ENCODE measurements around the gene INPPL1. TPM values are rescaled to one million over a fixed set of nuclear protein-coding genes. Genes with fewer than 3 reads are reported as not detected.

INPPL1 gene
- total RNA-seq, 2 experiments from 2014 or later = 103 to 195 TPM

- intact Hi-C loops (cut with micrococcal nuclease; ENCODE audit: unreplicated experiment) = no loop called here
- TF ChIP-seq EZH2phosphoT487 (IDR thresholded peaks at IDR 0.05; ENCODE audit: borderline replicate concordance, low read depth, low read length) (no peak), CTCF (conservative IDR thresholded peaks at IDR 0.05; ENCODE audit: low read length) (no peak)
- Histone ChIP-seq H3K4me1 (ENCODE audit: insufficient read depth, low read length, poor library complexity, severe bottlenecking) (peaks cover 6% of the 10 kb centered on the region), H2AFZ (ENCODE audit: low read length) (no peak overlapping the region), H3K4me3 (ENCODE audit: low read depth, low read length, poor library complexity, severe bottlenecking) (no peak overlapping the region), H3K27ac (ENCODE audit: low read depth, low read length, poor library complexity, severe bottlenecking) (no peak overlapping the region), H3K9me3 (ENCODE audit: low read length) (no peaks in the 10 kb centered on the region), H3K4me2 (ENCODE audit: low read length) (no peak overlapping the region), H3K36me3 (ENCODE audit: insufficient read depth, low read length) (no peaks in the 10 kb centered on the region), H3K9me2 (ENCODE audit: insufficient read depth, low read length) (no peaks in the 10 kb centered on the region), H3K79me2 (ENCODE audit: insufficient read depth, low read depth, low read length) (no peaks in the 10 kb centered on the region), H4K20me1 (ENCODE audit: insufficient read depth, low read length) (no peaks in the 10 kb centered on the region)
- DNase-seq (ENCODE audit: low spot score) = no peak
- BruUV-seq (replicated peaks) = no TSS peak
- ChIA-PET POLR2A (no interaction called here), CTCF (ENCODE audit: unreplicated experiment) (no interaction called here)
Measured at GRCh38 chr11:72202571-72202970, 22.0 kb upstream of the INPPL1 start.

- DNase-seq (ENCODE audit: low spot score) = no peak
- no peak overlapping the region for H3K4me2 ChIP-seq (ENCODE audit: low read length)
- CTCF ChIA-PET (ENCODE audit: unreplicated experiment) = no interaction called here
Measured at GRCh38 chr11:72203163-72203562, 21.4 kb upstream of the INPPL1 start.

More at GRCh38 chr11:72203163-72203562, 21.4 kb upstream of the INPPL1 start:
- no peaks in the 10 kb centered on the region for H3K36me3 ChIP-seq (ENCODE audit: insufficient read depth, low read length)
- no TSS peak for BruUV-seq (replicated peaks)
- intact Hi-C loops (cut with micrococcal nuclease; ENCODE audit: unreplicated experiment) = no loop called here
- POLR2A ChIA-PET = no interaction called here
- no peaks in the 10 kb centered on the region for H3K9me3 ChIP-seq (ENCODE audit: low read length)
- no peak overlapping the region for H3K4me3 ChIP-seq (ENCODE audit: low read depth, low read length, poor library complexity, severe bottlenecking)
- H3K9me2 ChIP-seq (ENCODE audit: insufficient read depth, low read length) = no peaks in the 10 kb centered on the region
- TF ChIP-seq CTCF (conservative IDR thresholded peaks at IDR 0.05; ENCODE audit: low read length) = no peak
- TF ChIP-seq EZH2phosphoT487 (IDR thresholded peaks at IDR 0.05; ENCODE audit: borderline replicate concordance, low read depth, low read length) = no peak
- peaks cover 6% of the 10 kb centered on the region for H3K4me1 ChIP-seq (ENCODE audit: insufficient read depth, low read length, poor library complexity, severe bottlenecking)
- no peaks in the 10 kb centered on the region for H4K20me1 ChIP-seq (ENCODE audit: insufficient read depth, low read length)
- H3K27ac ChIP-seq (ENCODE audit: low read depth, low read length, poor library complexity, severe bottlenecking) = no peak overlapping the region
- H2AFZ ChIP-seq (ENCODE audit: low read length) = no peak overlapping the region
- no peaks in the 10 kb centered on the region for H3K79me2 ChIP-seq (ENCODE audit: insufficient read depth, low read depth, low read length)
